Measurements from ENCODE around the gene ZNF594. TPM values are rescaled to one million over a fixed set of nuclear protein-coding genes. Genes with fewer than 3 reads are reported as not detected.

The ZNF594 gene
- total RNA-seq, 1 experiment from 2014 or later = 10.1 TPM

GRCh38 chr17:5201011-5201410 is 9.3 kb upstream of the ZNF594 start:
- CTCF ChIA-PET = no interaction called here
- DNase-seq (ENCODE audit: low spot score) = no peak
- Mint-ChIP-seq H3K27me3 (ENCODE audit: low read depth) (no peaks in the 10 kb centered on the region; the same call in 1 of the 2 replicates), H3K9me3 (peaks cover 6% of the 10 kb centered on the region), H3K36me3 (no peaks in the 10 kb centered on the region), H3K4me1 (no peaks in the 10 kb centered on the region), H3K27ac (no peak overlapping the region), H3K4me3 (no peak overlapping the region)
- POLR2A ChIA-PET = no interaction called here
- ATAC-seq = no peak
- TF ChIP-seq ZNF263 (CRISPR knock-in tag; IDR thresholded peaks at IDR 0.05; ENCODE audit: low read depth) (no peak), ZNF232 (CRISPR knock-in tag; IDR thresholded peaks at IDR 0.05) (no peak)

- Mint-ChIP-seq H3K27me3 (ENCODE audit: low read depth) (no peaks in the 10 kb centered on the region; the same call in 1 of the 2 replicates), H3K4me1 (no peaks in the 10 kb centered on the region), H3K36me3 (no peaks in the 10 kb centered on the region), H3K4me3 (no peak overlapping the region), H3K9me3 (peaks cover 6% of the 10 kb centered on the region), H3K27ac (no peak overlapping the region)
- TF ChIP-seq CDX4 (CRISPR knock-in tag; IDR thresholded peaks at IDR 0.05; ENCODE audit: borderline replicate concordance) = no peak
- TF ChIP-seq FOXK1 (CRISPR knock-in tag; IDR thresholded peaks at IDR 0.05) = no peak
- TF ChIP-seq, protein P1, sequence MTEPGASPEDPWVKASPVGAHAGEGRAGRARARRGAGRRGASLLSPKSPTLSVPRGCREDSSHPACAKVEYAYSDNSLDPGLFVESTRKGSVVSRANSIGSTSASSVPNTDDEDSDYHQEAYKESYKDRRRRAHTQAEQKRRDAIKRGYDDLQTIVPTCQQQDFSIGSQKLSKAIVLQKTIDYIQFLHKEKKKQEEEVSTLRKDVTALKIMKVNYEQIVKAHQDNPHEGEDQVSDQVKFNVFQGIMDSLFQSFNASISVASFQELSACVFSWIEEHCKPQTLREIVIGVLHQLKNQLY (CRISPR knock-in tag; IDR thresholded peaks at IDR 0.05) = no peak
- TF ChIP-seq ATF6 (CRISPR knock-in tag; IDR thresholded peaks at IDR 0.05) = no peak
- no peak for TF ChIP-seq CBFB (CRISPR knock-in tag; IDR thresholded peaks at IDR 0.05; ENCODE audit: low read depth)
- no peak for TF ChIP-seq ARID4B (CRISPR knock-in tag; IDR thresholded peaks at IDR 0.05; ENCODE audit: borderline replicate concordance)
- ATAC-seq (no peak), DNase-seq (ENCODE audit: low spot score) (no peak)
- POLR2A ChIA-PET = interaction anchor here (0.7 kb wide), 1 partner anchor 84 kb away, joined by 3 read pairs; no protein-coding TSS in a partner anchor
- CTCF ChIA-PET = no interaction called here
These were observed 8.7 kb upstream of the ZNF594 start for GRCh38 chr17:5200360-5200759.

DNA sequence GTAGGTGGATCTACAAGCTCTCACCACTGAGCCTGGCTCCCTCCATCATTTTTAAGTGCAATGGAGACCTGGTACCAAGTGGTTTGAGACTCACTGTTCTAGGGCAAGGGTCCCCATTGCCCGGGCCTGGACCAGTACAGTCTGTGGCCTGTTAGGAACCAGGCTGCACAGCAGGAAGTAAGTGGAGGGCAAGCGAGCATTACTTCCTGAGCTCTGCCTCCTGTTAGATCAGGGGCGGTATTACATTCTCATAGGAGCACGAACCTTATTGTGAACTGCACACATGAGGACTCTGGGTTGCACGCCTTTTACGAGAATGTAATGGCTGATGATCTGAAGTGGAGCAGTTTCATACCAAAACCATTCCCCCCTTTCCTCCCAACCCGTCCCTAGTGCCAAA is 6.8 kb upstream of the ZNF594 start:
- H3K27me3 Mint-ChIP-seq (ENCODE audit: low read depth) = no peaks in the 10 kb centered on the region
- ATAC-seq (no peak), DNase-seq (ENCODE audit: low spot score) (no peak)
- no peak overlapping the region for H3K4me3 Mint-ChIP-seq
- ChIA-PET CTCF (no interaction called here), POLR2A (no interaction called here)
- H3K27ac Mint-ChIP-seq = no peak overlapping the region
- H3K36me3 Mint-ChIP-seq = no peaks in the 10 kb centered on the region
- no peaks in the 10 kb centered on the region for H3K4me1 Mint-ChIP-seq
- no peaks in the 10 kb centered on the region for H3K9me3 Mint-ChIP-seq
- TF ChIP-seq ZMAT4 (CRISPR knock-in tag; IDR thresholded peaks at IDR 0.05) (no peak), FOXK1 (CRISPR knock-in tag; IDR thresholded peaks at IDR 0.05) (no peak), ZNF416 (CRISPR knock-in tag; IDR thresholded peaks at IDR 0.05) (no peak), MXD4 (CRISPR knock-in tag; IDR thresholded peaks at IDR 0.05; ENCODE audit: borderline replicate concordance) (no peak), AR (CRISPR knock-in tag; IDR thresholded peaks at IDR 0.05) (no peak), TCF7 (CRISPR knock-in tag; IDR thresholded peaks at IDR 0.05; ENCODE audit: low read depth) (no peak), GABPB1 (CRISPR knock-in tag; IDR thresholded peaks at IDR 0.05) (no peak), ETV6 (CRISPR knock-in tag; IDR thresholded peaks at IDR 0.05) (no peak), E2F5 (CRISPR knock-in tag; IDR thresholded peaks at IDR 0.05) (no peak)
- TF ChIP-seq, protein P2, sequence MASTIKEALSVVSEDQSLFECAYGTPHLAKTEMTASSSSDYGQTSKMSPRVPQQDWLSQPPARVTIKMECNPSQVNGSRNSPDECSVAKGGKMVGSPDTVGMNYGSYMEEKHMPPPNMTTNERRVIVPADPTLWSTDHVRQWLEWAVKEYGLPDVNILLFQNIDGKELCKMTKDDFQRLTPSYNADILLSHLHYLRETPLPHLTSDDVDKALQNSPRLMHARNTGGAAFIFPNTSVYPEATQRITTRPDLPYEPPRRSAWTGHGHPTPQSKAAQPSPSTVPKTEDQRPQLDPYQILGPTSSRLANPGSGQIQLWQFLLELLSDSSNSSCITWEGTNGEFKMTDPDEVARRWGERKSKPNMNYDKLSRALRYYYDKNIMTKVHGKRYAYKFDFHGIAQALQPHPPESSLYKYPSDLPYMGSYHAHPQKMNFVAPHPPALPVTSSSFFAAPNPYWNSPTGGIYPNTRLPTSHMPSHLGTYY (CRISPR knock-in tag; IDR thresholded peaks at IDR 0.05) = no peak

All from WTC11 (cell line).